ENCODE measurements around the gene MSH6.
"Not testable (repeated sequence)": the region's sequence is repeated elsewhere in the genome, so short reads cannot be mapped to it uniquely, and the experiment has no call there.

MSH6 gene

DNA sequence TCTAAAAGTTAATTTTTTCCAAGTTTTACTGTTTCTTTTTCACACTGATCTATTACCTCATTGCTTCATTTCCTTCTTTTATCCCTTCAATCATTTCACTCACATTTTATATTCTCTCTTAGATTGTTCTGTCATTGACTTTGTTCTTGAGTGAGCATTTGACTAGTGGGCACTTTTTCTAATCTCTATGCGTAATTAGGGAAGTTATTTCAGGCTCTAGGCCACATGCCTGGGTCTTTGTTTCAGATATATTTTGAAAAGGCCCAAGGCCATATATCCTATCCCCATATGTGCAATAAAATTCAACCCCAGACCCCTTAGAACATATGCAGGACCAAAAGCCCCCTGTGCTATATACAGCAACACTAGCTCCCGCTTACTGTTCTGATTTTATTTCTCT, 61.2 kb downstream of the MSH6 start:
- DNase-seq = no peak

- DNase-seq = no peak
Measured at GRCh38 chr2:47849368-47849767, 66.4 kb downstream of the MSH6 start.

- no peak for DNase-seq
Measured at GRCh38 chr2:47850198-47850597, 67.3 kb downstream of the MSH6 start.

DNA sequence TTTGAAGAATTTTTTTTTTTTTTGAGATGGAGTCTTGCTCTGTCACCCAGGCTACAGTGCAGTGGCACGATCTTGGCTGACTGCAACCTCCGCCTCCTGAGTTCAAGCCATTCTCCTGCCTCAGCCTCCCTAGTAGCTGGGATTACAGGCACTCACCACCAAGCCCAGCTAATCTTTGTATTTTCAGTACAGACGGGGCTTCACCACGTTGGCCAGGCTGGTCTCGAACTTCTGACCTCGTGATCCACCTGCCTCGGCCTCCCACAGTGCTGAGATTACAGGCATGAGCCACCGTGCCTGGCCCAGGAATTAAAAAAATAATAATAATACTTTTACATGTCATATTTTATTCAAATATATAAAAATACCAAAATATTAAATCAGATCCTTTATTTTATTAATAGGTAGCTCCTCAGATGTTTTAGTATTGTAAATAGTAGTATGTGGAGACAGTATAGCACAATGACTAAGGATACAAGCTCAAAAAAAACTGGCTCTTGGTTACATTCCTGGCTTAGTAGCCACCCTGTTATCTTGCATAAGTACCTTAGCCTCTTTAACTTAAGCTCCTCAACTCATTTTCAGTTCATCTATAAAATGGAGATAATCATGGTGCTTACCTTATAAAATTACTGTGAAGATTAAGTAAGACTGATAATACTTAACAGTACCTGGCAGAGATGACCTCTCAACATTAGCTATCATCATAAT, 70.3 kb downstream of the MSH6 start:
- DNase-seq = not testable (repeated sequence)
